T-cell (primary cell): ENCODE measurements around the gene SLC39A9. TPM values are rescaled to one million over a fixed set of nuclear protein-coding genes. Genes with fewer than 3 reads are reported as not detected.

Experiments
- ATAC-seq, 4 experiments: fragments of 200-7000 bp in 3 of 4; fragments of 150-1000 bp in 1 of 4; cut with Tn5 transposase; replicated peaks in 1 of 4; 1 replicate in 3 of 4; 2 replicates in 1 of 4; pipeline ENCODE4 v1.10.0; 2021; ENCODE audit warnings: moderate library complexity in 3 of 4, mild to moderate bottlenecking in 2 of 4, moderate number of reproducible peaks in 1 of 4
- CTCF ChIA-PET, 2 donors: fragments of 300-600 bp; sonication (Branson Sonifier 250); formaldehyde crosslinking; loops; one replicate each; lab custom pipeline; 2022; ENCODE audit warnings: antibody characterized with exemption in 2 of 2; lab: Charles Lee
- POLR2A ChIA-PET, 2 donors: fragments of 300-600 bp; sonication (Branson Sonifier 250); formaldehyde crosslinking; loops; one replicate each; lab custom pipeline; 2022; ENCODE audit warnings: antibody characterized with exemption in 2 of 2; lab: Charles Lee
- DNase-seq, 35 experiments: peaks; one replicate each; pipeline versions ENCODE4 v3.0.0 to v3.0.0-alpha.2; 2013 to 2023
- H3K27ac ChIP-seq: one replicate; pipeline ENCODE4 v1.5.1; 2013; ENCODE audit warnings: low read length
- H3K27me3 ChIP-seq, 2 experiments: replicated peaks in 1 of 2; 1 replicate in 1 of 2; 2 replicates in 1 of 2; pipeline versions ENCODE4 v1.6.1 to v1.7.0; 2013; ENCODE audit warnings: low read length in 1 of 2, mixed read lengths in 1 of 2; ENCODE audit not compliant: control insufficient read depth in 2 of 2, insufficient read depth in 2 of 2; ENCODE audit errors: extremely low read depth in 1 of 2
- H3K36me3 ChIP-seq, 2 donors: 1 replicate in 1 of 2; 2 replicates in 1 of 2; pipeline versions ENCODE4 v1.6.1 to v1.7.0; 2013; ENCODE audit warnings: low read length in 1 of 2; ENCODE audit not compliant: control insufficient read depth in 2 of 2, insufficient read depth in 1 of 2; ENCODE audit errors: extremely low read depth in 1 of 2
- H3K4me1 ChIP-seq, 2 experiments: 1 replicate in 1 of 2; 2 replicates in 1 of 2; pipeline versions ENCODE4 v1.6.1 to v1.7.0; 2013; ENCODE audit warnings: low read length in 2 of 2, mixed read lengths in 1 of 2; ENCODE audit not compliant: insufficient read depth in 2 of 2, control insufficient read depth in 1 of 2; ENCODE audit errors: extremely low read depth in 1 of 2
- H3K4me3 ChIP-seq, 2 donors: 1 replicate in 1 of 2; 2 replicates in 1 of 2; pipeline versions ENCODE4 v1.5.1 to v1.7.0; 2013; ENCODE audit warnings: mild to moderate bottlenecking in 2 of 2, low read length in 1 of 2, moderate library complexity in 1 of 2; ENCODE audit not compliant: control insufficient read depth in 1 of 2; ENCODE audit errors: extremely low read depth in 1 of 2
- H3K9me3 ChIP-seq: 2 replicates; pipeline ENCODE4 v1.7.0; 2013
- H3K27ac Mint-ChIP-seq, 2 donors: one replicate each; pipeline ENCODE4 v1.8.0; 2020 to 2021; ENCODE audit warnings: mild to moderate bottlenecking in 2 of 2, mixed read lengths in 2 of 2
- H3K27me3 Mint-ChIP-seq, 2 donors: one replicate each; pipeline ENCODE4 v1.8.0; 2021 to 2022; ENCODE audit warnings: mixed read lengths in 2 of 2
- H3K36me3 Mint-ChIP-seq: one replicate; pipeline ENCODE4 v1.8.0; 2021; ENCODE audit warnings: mixed read lengths
- H3K4me1 Mint-ChIP-seq, 3 donors: one replicate each; pipeline ENCODE4 v1.8.0; 2020 to 2022; ENCODE audit warnings: mixed read lengths in 3 of 3, mild to moderate bottlenecking in 1 of 3
- H3K4me3 Mint-ChIP-seq, 3 donors: one replicate each; pipeline ENCODE4 v1.8.0; 2020 to 2022; ENCODE audit warnings: mild to moderate bottlenecking in 3 of 3, mixed read lengths in 3 of 3, moderate library complexity in 3 of 3
- H3K9me3 Mint-ChIP-seq, 3 donors: one replicate each; pipeline ENCODE4 v1.8.0; 2020 to 2022; ENCODE audit warnings: mixed read lengths in 3 of 3
- WGBS: methylation state at CpG from one replicate; pipeline ENCODE4 v1.1.5; 2013; ENCODE audit warnings: missing lambda C conversion rate; ENCODE audit not compliant: insufficient coverage; 5-methylcytosine and 5-hydroxymethylcytosine counted together
- total RNA-seq, 35 experiments: library from RNA in 6 of 35; stranded (reverse) in 6 of 35; fragments of 120-200 nt in 1 of 35; gene quantifications; one replicate each; pipeline versions ENCODE4 v1.2.1 to v1.2.4 and lab custom pipeline; 2013 to 2026

SLC39A9 gene
- total RNA-seq, 5 donors from 2014 or later (not counting 1 experiment from before 2014, with no cell fraction given), result 23.4 to 38.0 (median 33.0) TPM

GRCh38 chr14:69357544-69358200 is 40.8 kb upstream of the SLC39A9 start:
- peaks cover 0 to 11% of the 10 kb centered on the region in 2 experiments for H3K27me3 ChIP-seq
- no peaks in the 10 kb centered on the region for H3K36me3 ChIP-seq
- peaks cover 14 to 22% (median 14%) of the 10 kb centered on the region in 3 donors for H3K4me1 Mint-ChIP-seq
- no peak overlapping the region for H3K4me3 Mint-ChIP-seq
- CTCF ChIA-PET, result no interaction called here
- peaks cover 0 to 17% of the 10 kb centered on the region in 2 experiments for H3K4me1 ChIP-seq
- DNase-seq (no peak), ATAC-seq (no peak)
- no peak overlapping the region for H3K27ac ChIP-seq
- POLR2A ChIA-PET, result interaction anchor here in 1 of 2 donors (0.6 kb wide), 1 partner anchor 146 kb away, joined by 3 read pairs; no protein-coding TSS in a partner anchor
- H3K27me3 Mint-ChIP-seq, result peaks cover 0 to 5% of the 10 kb centered on the region in 2 donors
- WGBS, result 81% methylated on average over 2 of the region's 7 CpGs
- no peaks in the 10 kb centered on the region for H3K9me3 Mint-ChIP-seq
- H3K4me3 ChIP-seq, result no peak overlapping the region
- H3K9me3 ChIP-seq, result no peaks in the 10 kb centered on the region
- H3K36me3 Mint-ChIP-seq, result no peaks in the 10 kb centered on the region
- no peak overlapping the region for H3K27ac Mint-ChIP-seq

GRCh38 chr14:69358233-69358963 is 40.1 kb upstream of the SLC39A9 start:
- DNase-seq (no peak), ATAC-seq (no peak)
- Histone ChIP-seq H3K27me3 (peaks cover 0 to 11% of the 10 kb centered on the region in 2 experiments), H3K27ac (no peak overlapping the region), H3K36me3 (no peaks in the 10 kb centered on the region), H3K9me3 (no peaks in the 10 kb centered on the region), H3K4me3 (no peak overlapping the region), H3K4me1 (peaks cover 0 to 17% of the 10 kb centered on the region in 2 experiments)
- Mint-ChIP-seq H3K4me3 (no peak overlapping the region), H3K27ac (no peak overlapping the region), H3K4me1 (peaks cover 14 to 22% (median 14%) of the 10 kb centered on the region in 3 donors), H3K27me3 (peaks cover 0 to 5% of the 10 kb centered on the region in 2 donors), H3K36me3 (no peaks in the 10 kb centered on the region), H3K9me3 (no peaks in the 10 kb centered on the region)
- WGBS, result 27% methylated on average over 10 of the region's 12 CpGs
- POLR2A ChIA-PET, result interaction anchor here in 1 of 2 donors (0.6 kb wide), 1 partner anchor 146 kb away, joined by 3 read pairs; no protein-coding TSS in a partner anchor
- CTCF ChIA-PET, result no interaction called here

GRCh38 chr14:69358966-69359365 is 39.5 kb upstream of the SLC39A9 start:
- no peak overlapping the region for H3K27ac Mint-ChIP-seq
- H3K9me3 Mint-ChIP-seq, result no peaks in the 10 kb centered on the region
- peaks cover 0 to 5% of the 10 kb centered on the region in 2 donors for H3K27me3 Mint-ChIP-seq
- H3K36me3 ChIP-seq, result no peaks in the 10 kb centered on the region
- peaks cover 11 to 17% (median 14%) of the 10 kb centered on the region in 3 donors for H3K4me1 Mint-ChIP-seq
- no peak overlapping the region for H3K4me3 ChIP-seq
- H3K4me3 Mint-ChIP-seq, result no peak overlapping the region
- no peaks in the 10 kb centered on the region for H3K9me3 ChIP-seq
- ChIA-PET CTCF (no interaction called here), POLR2A (no interaction called here)
- peaks cover 0 to 11% of the 10 kb centered on the region in 2 experiments for H3K27me3 ChIP-seq
- ATAC-seq (no peak), DNase-seq (no peak)
- WGBS, result 100% methylated on average over 2 of the region's 3 CpGs
- H3K27ac ChIP-seq, result no peak overlapping the region
- no peaks in the 10 kb centered on the region for H3K36me3 Mint-ChIP-seq
- H3K4me1 ChIP-seq, result peaks cover 0 to 14% of the 10 kb centered on the region in 2 experiments

- no peak overlapping the region for H3K27ac Mint-ChIP-seq
- no peaks in the 10 kb centered on the region for H3K36me3 ChIP-seq
- H3K4me1 ChIP-seq, result no peaks in the 10 kb centered on the region
- H3K27me3 Mint-ChIP-seq, result peaks cover 0 to 5% of the 10 kb centered on the region in 2 donors
- H3K27ac ChIP-seq, result no peak overlapping the region
- ATAC-seq (no peak), DNase-seq (no peak)
- POLR2A ChIA-PET, result interaction anchor here in 1 of 2 donors (0.7 kb wide), 1 partner anchor 16 kb away, joined by 3 read pairs; no protein-coding TSS in a partner anchor
- no peak overlapping the region for H3K4me3 ChIP-seq
- peaks cover 0 to 2% (median 0%) of the 10 kb centered on the region in 3 donors for H3K4me1 Mint-ChIP-seq
- peaks cover 0 to 11% of the 10 kb centered on the region in 2 experiments for H3K27me3 ChIP-seq
- H3K36me3 Mint-ChIP-seq, result no peaks in the 10 kb centered on the region
- no peaks in the 10 kb centered on the region for H3K9me3 ChIP-seq
- H3K9me3 Mint-ChIP-seq, result no peaks in the 10 kb centered on the region
- WGBS, result 72% methylated on average over 7 of the region's 7 CpGs
- H3K4me3 Mint-ChIP-seq, result no peak overlapping the region
- CTCF ChIA-PET, result no interaction called here
Observed at GRCh38 chr14:69360438-69361108, 37.9 kb upstream of the SLC39A9 start.

GRCh38 chr14:69363055-69363454 is 35.4 kb upstream of the SLC39A9 start:
- 87% methylated on average over 3 of the region's 9 CpGs for WGBS
- Histone ChIP-seq H3K9me3 (no peaks in the 10 kb centered on the region), H3K4me3 (no peak overlapping the region), H3K27ac (no peak overlapping the region), H3K27me3 (peaks cover 0 to 6% of the 10 kb centered on the region in 2 experiments), H3K36me3 (no peaks in the 10 kb centered on the region), H3K4me1 (no peaks in the 10 kb centered on the region)
- CTCF ChIA-PET, result no interaction called here
- POLR2A ChIA-PET, result no interaction called here
- no peaks in the 10 kb centered on the region for H3K36me3 Mint-ChIP-seq
- H3K4me3 Mint-ChIP-seq, result no peak overlapping the region
- ATAC-seq (no peak), DNase-seq (no peak)
- H3K27ac Mint-ChIP-seq, result no peak overlapping the region
- no peaks in the 10 kb centered on the region for H3K9me3 Mint-ChIP-seq
- peaks cover 0 to 5% of the 10 kb centered on the region in 2 donors for H3K27me3 Mint-ChIP-seq
- no peaks in the 10 kb centered on the region for H3K4me1 Mint-ChIP-seq

GRCh38 chr14:69363964-69364363 is 34.5 kb upstream of the SLC39A9 start:
- ATAC-seq (no peak), DNase-seq (no peak)
- H3K9me3 ChIP-seq, result no peaks in the 10 kb centered on the region
- H3K4me3 ChIP-seq, result no peak overlapping the region
- Mint-ChIP-seq H3K4me1 (no peaks in the 10 kb centered on the region), H3K9me3 (no peaks in the 10 kb centered on the region), H3K27ac (no peak overlapping the region), H3K27me3 (peaks cover 0 to 2% of the 10 kb centered on the region in 2 donors), H3K4me3 (no peak overlapping the region), H3K36me3 (no peaks in the 10 kb centered on the region)
- ChIA-PET POLR2A (no interaction called here), CTCF (no interaction called here)
- H3K4me1 ChIP-seq, result no peaks in the 10 kb centered on the region
- no peak overlapping the region for H3K27ac ChIP-seq
- H3K27me3 ChIP-seq, result peaks cover 0 to 4% of the 10 kb centered on the region in 2 experiments
- WGBS, result 60% methylated on average over 1 of the region's 4 CpGs
- no peaks in the 10 kb centered on the region for H3K36me3 ChIP-seq
